Activated T-cell treated with anti-CD3 and anti-CD28 coated beads for 1 hour (primary cell): ENCODE data around the gene INSIG1.

ENCODE experiments used
- DNase-seq: peaks from one replicate; pipeline ENCODE4 v3.0.0-alpha.2; 2020; ENCODE audit warnings: low read depth

INSIG1 gene

DNA sequence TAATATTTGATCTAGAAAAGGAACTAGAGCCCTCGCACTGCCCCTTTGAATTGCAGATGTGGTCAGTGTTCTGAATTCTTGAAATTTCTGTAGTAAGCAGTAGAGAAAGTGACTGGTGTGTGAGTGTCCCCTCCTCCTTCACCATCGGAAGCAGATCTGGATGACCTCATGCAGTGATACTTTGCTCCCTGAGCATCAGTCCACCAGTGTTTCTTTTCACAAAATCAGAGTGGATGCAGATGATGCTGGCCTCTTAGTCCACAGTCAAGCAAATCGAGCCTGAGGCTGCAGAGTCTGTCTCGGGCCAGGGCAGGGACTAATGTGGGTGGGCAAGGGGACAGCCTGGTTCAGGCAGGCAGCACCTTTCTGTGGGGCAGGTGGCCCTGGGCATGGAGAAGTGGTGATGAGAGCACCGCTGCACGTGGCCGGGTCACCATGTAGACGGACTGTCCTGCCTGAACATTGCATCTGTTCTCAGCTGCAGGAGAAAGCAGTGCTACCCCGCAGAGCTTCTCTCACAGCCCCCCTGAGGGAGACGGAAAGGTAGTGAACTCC is 5.4 kb downstream of the INSIG1 start:
- no peak for DNase-seq

- no peak for DNase-seq
Observed at GRCh38 chr7:155303897-155304296, 6.2 kb downstream of the INSIG1 start.

DNA sequence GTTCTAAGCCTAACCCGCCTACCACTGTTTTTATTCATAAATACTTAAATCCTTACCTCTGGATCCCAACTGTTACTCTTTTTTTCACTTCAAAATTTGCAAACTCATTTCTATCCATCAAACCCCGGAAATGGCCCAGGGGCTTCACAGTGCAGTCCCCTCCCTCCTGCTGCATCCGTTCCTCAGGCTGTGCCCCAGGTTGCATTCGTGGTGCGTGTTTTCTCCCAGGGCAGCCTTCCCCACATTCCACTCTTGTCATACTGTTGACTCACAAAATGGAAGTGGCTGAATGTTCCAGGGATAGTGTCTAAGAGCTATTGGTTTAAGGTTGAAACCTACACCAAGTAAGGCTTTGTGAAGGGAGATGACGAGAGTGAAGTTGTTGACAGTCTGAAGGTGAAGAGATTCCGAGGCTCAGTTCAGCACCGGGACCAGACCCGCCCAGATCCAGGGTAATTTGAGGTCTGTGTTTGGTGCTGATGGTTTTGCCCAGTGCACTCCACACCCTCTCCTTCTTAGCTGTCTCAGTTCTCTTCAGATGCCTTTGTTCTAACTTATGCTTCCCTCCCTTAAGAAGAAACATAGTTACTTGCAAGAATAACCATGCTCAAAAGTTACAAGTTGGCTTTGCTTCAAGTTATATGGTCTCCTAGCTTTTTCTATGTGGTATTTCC is 7.7 kb downstream of the INSIG1 start:
- DNase-seq = no peak

GRCh38 chr7:155306673-155307470 is 9.2 kb downstream of the INSIG1 start:
- DNase-seq = no peak

GRCh38 chr7:155308330-155309020 is 10.8 kb downstream of the INSIG1 start:
- DNase-seq = no peak

DNA sequence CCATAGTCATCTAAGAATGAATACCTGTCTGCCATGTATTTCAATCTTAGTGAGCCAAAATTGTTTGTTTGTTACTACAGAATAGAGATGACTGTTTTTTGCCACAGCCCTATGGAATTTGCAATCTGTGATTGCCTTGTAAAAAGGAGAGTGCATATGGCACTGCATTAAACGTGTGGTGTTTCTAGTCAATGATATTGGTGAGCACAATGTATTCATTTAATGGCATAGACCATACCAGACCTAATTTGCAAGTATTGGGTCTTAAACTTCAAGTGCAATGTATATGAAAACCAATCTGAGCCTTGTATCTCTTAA is 11.3 kb downstream of the INSIG1 start:
- DNase-seq = no peak

GRCh38 chr7:155310425-155311114 is 12.9 kb downstream of the INSIG1 start:
- DNase-seq = no peak

GRCh38 chr7:155311826-155312537 is 14.3 kb downstream of the INSIG1 start:
- DNase-seq = no peak

GRCh38 chr7:155312633-155313032 is 15.0 kb downstream of the INSIG1 start:
- no peak for DNase-seq

- no peak for DNase-seq
Observed at GRCh38 chr7:155313096-155313495, 15.4 kb downstream of the INSIG1 start.

DNA sequence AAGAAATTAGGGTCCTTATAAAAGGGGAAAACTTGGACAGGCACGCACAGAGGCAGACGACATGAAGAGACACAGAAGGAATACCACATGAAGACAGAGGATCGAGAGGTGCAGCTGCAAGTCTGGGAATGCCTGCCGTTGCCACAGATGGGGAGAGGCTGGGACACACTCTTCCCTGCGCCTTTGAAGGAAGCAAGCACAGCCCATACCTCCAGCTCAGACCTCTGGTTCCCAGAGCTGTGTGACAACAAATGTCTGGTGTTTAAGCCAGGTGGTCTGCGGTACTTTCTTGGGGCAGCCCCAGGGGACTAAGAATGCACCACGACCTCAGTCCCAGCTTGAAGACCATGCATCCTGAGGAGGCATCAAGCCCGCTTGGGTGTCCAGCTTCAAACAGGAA is 18.3 kb downstream of the INSIG1 start:
- DNase-seq = no peak

DNA sequence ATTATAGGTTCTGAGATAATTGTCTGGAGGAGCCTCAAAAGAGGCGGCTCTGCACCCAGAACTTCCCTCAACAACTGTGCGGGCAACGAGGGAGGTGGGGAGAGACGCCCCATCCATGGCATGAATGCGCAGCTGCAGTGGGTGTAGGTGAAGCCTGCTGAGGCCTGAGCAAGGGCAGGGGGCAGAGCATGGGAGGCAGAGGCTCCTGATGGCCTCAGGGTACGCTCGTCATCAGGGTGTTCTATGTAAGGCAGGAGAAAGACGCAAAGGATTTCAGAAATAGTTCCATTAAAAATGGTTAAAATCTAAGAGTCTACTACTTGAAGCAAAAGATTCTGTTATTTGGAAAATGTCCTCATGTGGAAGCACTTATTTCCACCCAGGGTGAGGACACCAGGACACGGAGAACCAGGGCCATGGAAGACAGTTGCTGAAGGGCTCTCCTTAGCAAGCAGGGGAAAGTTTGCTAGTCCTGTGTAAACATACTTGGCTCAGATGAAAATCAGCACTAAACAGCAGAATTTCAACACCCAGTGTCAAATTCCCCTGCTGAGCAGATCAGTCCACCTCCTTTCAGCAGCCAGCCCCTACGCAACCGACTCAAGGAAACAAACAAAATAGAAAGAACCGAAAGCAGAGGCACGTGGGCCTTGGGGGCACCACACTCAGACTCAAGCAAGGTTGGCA is 18.9 kb downstream of the INSIG1 start:
- DNase-seq = no peak

DNA sequence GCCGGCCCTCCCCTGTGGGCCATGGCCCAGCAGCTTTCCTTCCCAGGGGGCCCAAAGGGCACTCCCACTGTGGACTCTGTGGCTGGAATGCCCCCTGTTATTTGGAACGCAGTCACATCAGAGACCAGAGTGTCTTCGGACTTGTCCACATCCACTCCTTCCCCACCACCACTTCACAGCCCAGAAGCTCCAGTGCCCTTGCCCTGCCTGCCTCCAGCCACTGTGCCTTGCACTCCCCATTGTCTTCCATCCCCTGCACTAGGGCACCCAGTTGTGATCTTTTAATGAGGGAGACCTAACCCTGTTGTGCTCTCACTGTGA is 19.4 kb downstream of the INSIG1 start:
- no peak for DNase-seq

GRCh38 chr7:155318245-155318644 is 20.6 kb downstream of the INSIG1 start:
- no peak for DNase-seq

- no peak for DNase-seq
Observed at GRCh38 chr7:155322530-155322929, 24.9 kb downstream of the INSIG1 start.

DNA sequence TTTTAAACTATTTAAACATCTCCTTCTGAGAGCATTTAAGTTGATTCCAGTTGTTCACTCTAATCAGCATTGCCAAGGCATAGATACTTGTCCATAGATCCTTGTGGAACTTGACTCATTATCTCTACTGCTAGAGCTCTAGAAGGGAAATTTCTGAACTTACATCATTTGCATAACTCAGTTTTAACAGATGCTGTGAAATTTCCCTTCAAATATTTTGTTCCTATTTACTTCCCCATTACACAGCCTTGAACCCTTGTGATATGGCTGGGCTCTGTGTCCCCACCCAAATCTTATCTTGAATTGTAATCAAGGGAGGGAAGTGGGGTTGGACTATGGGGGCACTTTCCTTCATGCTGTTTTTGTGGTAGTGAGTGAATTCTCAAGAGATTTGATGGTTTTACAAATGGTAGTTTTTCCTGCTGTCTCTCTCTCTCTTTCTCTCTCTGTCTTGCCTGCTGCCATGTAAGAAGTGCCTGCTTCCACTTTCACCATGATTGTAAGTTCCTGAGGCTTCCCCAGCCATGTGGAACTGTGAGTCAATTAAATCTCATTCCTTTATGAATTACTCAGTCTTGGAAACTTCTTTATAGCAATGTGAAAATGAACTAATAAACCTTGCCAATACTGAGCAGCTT is 25.4 kb downstream of the INSIG1 start:
- no peak for DNase-seq

- DNase-seq = no peak
Observed at GRCh38 chr7:155324012-155324917, 26.6 kb downstream of the INSIG1 start.

GRCh38 chr7:155324918-155325235 is 27.2 kb downstream of the INSIG1 start:
- no peak for DNase-seq

DNA sequence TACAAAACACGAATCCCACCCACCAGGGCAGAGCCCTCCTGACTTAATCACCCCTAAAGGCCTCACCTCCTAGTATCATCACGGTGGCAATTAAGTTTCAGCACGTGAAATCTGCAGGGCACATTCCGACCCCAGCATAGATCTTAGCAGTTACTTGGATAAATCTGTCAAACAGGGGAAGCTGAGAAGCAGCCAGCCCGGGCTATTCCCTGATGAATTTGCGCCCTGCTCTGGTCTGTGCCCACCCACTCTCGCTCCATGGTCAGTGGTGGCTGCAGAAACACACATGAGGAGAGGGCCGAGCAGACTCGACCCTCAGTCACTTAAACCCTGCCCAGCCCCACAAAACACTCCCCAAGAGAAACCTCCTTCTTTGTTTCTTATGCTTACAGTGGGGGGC is 28.7 kb downstream of the INSIG1 start:
- no peak for DNase-seq
